Fibroblast of lung (primary cell): ENCODE measurements around the gene MFAP4. TPM values are rescaled to one million over a fixed set of nuclear protein-coding genes. Genes with fewer than 3 reads are reported as not detected.

Source experiments
- DNase-seq, 2 donors: peaks; one replicate each; pipeline versions ENCODE4 v3.0.0 to v3.0.0-alpha.2; 2010; ENCODE audit warnings: low read depth in 2 of 2
- H2AFZ ChIP-seq: 2 replicates; pipeline ENCODE4 v1.5.1; 2012; ENCODE audit warnings: low read length, control low read depth, inconsistent platforms
- H3K27ac ChIP-seq: 2 replicates; pipeline ENCODE4 v1.5.1; 2011; ENCODE audit warnings: low read length, control low read depth; ENCODE audit not compliant: insufficient read depth
- H3K27me3 ChIP-seq: 2 replicates; pipeline ENCODE4 v1.5.1; 2011; ENCODE audit warnings: mild to moderate bottlenecking, low read length; ENCODE audit not compliant: control insufficient read depth, insufficient read depth
- H3K36me3 ChIP-seq: 2 replicates; pipeline ENCODE4 v1.5.1; 2011; ENCODE audit warnings: low read length; ENCODE audit not compliant: control insufficient read depth, insufficient read depth
- H3K4me1 ChIP-seq: 2 replicates; pipeline ENCODE4 v1.5.1; 2011; ENCODE audit warnings: low read length; ENCODE audit not compliant: control insufficient read depth, insufficient read depth; ENCODE audit errors: extremely low read depth
- H3K4me2 ChIP-seq: 2 replicates; pipeline ENCODE4 v1.5.1; 2011; ENCODE audit warnings: low read length, control low read depth; ENCODE audit not compliant: insufficient read depth; ENCODE audit errors: extremely low read depth
- H3K4me3 ChIP-seq, 4 experiments: fragments of 200-600 bp in 1 of 4; sonication (generic) in 1 of 4; replicated peaks in 1 of 4; 2 replicates each; pipeline ENCODE4 v1.5.1; 2011 to 2016; ENCODE audit warnings: low read length in 4 of 4, low read depth in 3 of 4, mild to moderate bottlenecking in 3 of 4, control low read depth in 2 of 4, inconsistent platforms in 1 of 4, mixed read lengths in 1 of 4; ENCODE audit not compliant: insufficient read depth in 1 of 4; ENCODE audit errors: control extremely low read depth in 1 of 4
- H3K79me2 ChIP-seq: 2 replicates; pipeline ENCODE4 v1.5.1; 2012; ENCODE audit warnings: mild to moderate bottlenecking, low read length, inconsistent platforms; ENCODE audit not compliant: control insufficient read depth, insufficient read depth
- H3K9ac ChIP-seq: 2 replicates; pipeline ENCODE4 v1.5.1; 2011; ENCODE audit warnings: mild to moderate bottlenecking, low read length, control low read depth; ENCODE audit not compliant: insufficient read depth
- H3K9me3 ChIP-seq: 2 replicates; pipeline ENCODE4 v1.5.1; 2012; ENCODE audit warnings: low read depth, low read length; ENCODE audit not compliant: control insufficient read depth, insufficient read depth
- H4K20me1 ChIP-seq: 2 replicates; pipeline ENCODE4 v1.5.1; 2011; ENCODE audit warnings: low read length; ENCODE audit not compliant: control insufficient read depth, insufficient read depth; ENCODE audit errors: extremely low read depth
- EZH2 ChIP-seq: IDR thresholded peaks from 2 replicates; pipeline ENCODE4 v1.5.1; 2012; ENCODE audit warnings: low read length, control low read depth, mild to moderate bottlenecking; ENCODE audit errors: missing control alignments
- polyA plus RNA-seq, 2 donors: library from polyadenylated mRNA; depleted of rRNA in 1 of 2; stranded (reverse) in 1 of 2; unstranded in 1 of 2; fragments of >200 nt; gene quantifications; 2 replicates each; pipeline ENCODE4 v1.2.1, GENCODE V29; 2011 to 2012; ENCODE audit warnings: missing spikeins in 1 of 2
- total RNA-seq: library from RNA; depleted of rRNA; stranded (reverse); fragments of >200 nt; gene quantifications from 2 replicates; pipeline ENCODE4 v1.2.1, GENCODE V29; 2014
- TF ChIP-seq, protein P1 (sequence below), 2 donors: IDR thresholded peaks in 1 of 2; conservative IDR thresholded peaks in 1 of 2; 1 replicate in 1 of 2; 2 replicates in 1 of 2; pipeline ENCODE4 v1.5.1; 2011 to 2012; ENCODE audit warnings: low read length in 2 of 2, control low read depth in 1 of 2, inconsistent platforms in 1 of 2, low read depth in 1 of 2, mild to moderate bottlenecking in 1 of 2

Gene MFAP4
- total and polyA plus RNA-seq, 2 donors (not counting 1 experiment from before 2014, with no cell fraction given): 53.3 to 81.3 TPM

- H3K36me3 ChIP-seq: no peaks in the 10 kb centered on the region
- no peak overlapping the region for H3K9ac ChIP-seq
- no peaks in the 10 kb centered on the region for H3K27me3 ChIP-seq
- H3K4me1 ChIP-seq: peaks cover 22% of the 10 kb centered on the region
- no peak overlapping the region for H3K27ac ChIP-seq
- no peak for DNase-seq
- no peaks in the 10 kb centered on the region for H3K79me2 ChIP-seq
- H2AFZ ChIP-seq: no peak overlapping the region
- TF ChIP-seq, protein P1, sequence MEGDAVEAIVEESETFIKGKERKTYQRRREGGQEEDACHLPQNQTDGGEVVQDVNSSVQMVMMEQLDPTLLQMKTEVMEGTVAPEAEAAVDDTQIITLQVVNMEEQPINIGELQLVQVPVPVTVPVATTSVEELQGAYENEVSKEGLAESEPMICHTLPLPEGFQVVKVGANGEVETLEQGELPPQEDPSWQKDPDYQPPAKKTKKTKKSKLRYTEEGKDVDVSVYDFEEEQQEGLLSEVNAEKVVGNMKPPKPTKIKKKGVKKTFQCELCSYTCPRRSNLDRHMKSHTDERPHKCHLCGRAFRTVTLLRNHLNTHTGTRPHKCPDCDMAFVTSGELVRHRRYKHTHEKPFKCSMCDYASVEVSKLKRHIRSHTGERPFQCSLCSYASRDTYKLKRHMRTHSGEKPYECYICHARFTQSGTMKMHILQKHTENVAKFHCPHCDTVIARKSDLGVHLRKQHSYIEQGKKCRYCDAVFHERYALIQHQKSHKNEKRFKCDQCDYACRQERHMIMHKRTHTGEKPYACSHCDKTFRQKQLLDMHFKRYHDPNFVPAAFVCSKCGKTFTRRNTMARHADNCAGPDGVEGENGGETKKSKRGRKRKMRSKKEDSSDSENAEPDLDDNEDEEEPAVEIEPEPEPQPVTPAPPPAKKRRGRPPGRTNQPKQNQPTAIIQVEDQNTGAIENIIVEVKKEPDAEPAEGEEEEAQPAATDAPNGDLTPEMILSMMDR (conservative IDR thresholded peaks at IDR 0.05 in 1 of 2, IDR thresholded peaks at IDR 0.05 in 1 of 2; ENCODE audit: low read depth in 1 of 2, low read length in 2 of 2): no peak
- no peak for TF ChIP-seq EZH2
- no peaks in the 10 kb centered on the region for H3K9me3 ChIP-seq
- H3K4me2 ChIP-seq: no peak overlapping the region
- no peak overlapping the region for H3K4me3 ChIP-seq
- H4K20me1 ChIP-seq: no peaks in the 10 kb centered on the region
These were observed 38.8 kb downstream of the MFAP4 start for GRCh38 chr17:19348081-19348650.

GRCh38 chr17:19347323-19348080 lies 39.5 kb downstream of the MFAP4 start:
- Histone ChIP-seq H3K9me3 (no peaks in the 10 kb centered on the region), H4K20me1 (no peaks in the 10 kb centered on the region), H2AFZ (no peak overlapping the region), H3K9ac (no peak overlapping the region), H3K27me3 (no peaks in the 10 kb centered on the region), H3K4me2 (peak overlapping the region; percentile 52), H3K79me2 (no peaks in the 10 kb centered on the region), H3K4me3 (no peak overlapping the region), H3K4me1 (peaks cover 22% of the 10 kb centered on the region), H3K36me3 (no peaks in the 10 kb centered on the region), H3K27ac (no peak overlapping the region)
- DNase-seq: no peak
- no peak for TF ChIP-seq EZH2
- TF ChIP-seq, protein P1 (conservative IDR thresholded peaks at IDR 0.05 in 1 of 2, IDR thresholded peaks at IDR 0.05 in 1 of 2; ENCODE audit: low read depth in 1 of 2, low read length in 2 of 2): no peak

DNA sequence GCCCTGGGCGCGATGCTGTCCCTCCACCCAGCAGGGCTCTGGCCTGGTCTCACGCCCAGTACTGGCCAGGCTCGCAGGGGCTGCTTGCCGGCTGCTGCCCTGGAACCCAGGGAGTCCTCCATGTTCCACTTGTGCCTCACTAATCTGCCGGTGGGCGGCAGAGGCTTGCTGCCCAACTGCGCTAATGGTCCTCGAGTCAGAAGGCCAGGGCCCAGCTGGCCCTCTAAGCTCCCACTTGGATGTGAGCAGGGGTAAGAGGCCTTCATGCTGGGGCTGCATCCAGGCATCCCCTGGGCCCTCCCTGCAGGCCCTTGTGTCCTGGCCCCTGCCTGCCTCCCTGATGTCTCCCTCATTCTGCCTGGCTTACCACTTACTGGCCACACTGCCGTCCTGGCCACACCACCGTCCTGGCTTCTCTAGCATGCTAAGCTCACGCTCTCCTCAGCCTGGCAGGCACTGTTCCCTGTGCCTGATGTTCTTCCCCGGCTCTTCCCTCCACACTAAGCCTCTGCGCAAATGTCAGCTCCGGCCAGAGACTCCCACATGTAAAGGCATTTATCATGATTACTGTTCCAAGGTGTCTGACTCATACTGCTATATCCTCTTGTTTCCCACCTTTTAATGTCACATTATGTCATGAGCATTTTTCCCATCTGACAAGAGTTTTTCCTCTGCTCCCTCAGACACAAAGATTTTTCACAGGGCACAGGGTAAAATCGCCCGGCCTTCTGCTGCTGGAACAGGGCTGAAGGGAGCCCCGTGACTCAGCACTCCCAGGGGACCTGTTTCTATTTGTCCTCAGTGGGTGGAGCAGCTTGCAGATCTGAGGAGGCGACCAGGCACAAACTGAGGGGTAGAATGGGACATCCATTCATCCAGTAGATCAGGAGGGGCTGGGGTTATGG lies 40.4 kb downstream of the MFAP4 start:
- Histone ChIP-seq H3K4me1 (peaks cover 22% of the 10 kb centered on the region), H3K27me3 (no peaks in the 10 kb centered on the region), H2AFZ (no peak overlapping the region), H4K20me1 (no peaks in the 10 kb centered on the region), H3K36me3 (no peaks in the 10 kb centered on the region), H3K4me3 (no peak overlapping the region), H3K27ac (peak overlapping the region; percentile 31), H3K79me2 (no peaks in the 10 kb centered on the region), H3K4me2 (peak overlapping the region; percentile 52), H3K9me3 (no peaks in the 10 kb centered on the region), H3K9ac (no peak overlapping the region)
- TF ChIP-seq EZH2: no peak
- TF ChIP-seq, protein P1 (conservative IDR thresholded peaks at IDR 0.05 in 1 of 2, IDR thresholded peaks at IDR 0.05 in 1 of 2; ENCODE audit: low read depth in 1 of 2, low read length in 2 of 2): no peak
- DNase-seq: peak; percentile 67 to 95
